Natural killer cell (primary cell): ENCODE measurements around the gene PHF14. TPM values are rescaled to one million over a fixed set of nuclear protein-coding genes. Genes with fewer than 3 reads are reported as not detected.

Source experiments
- ATAC-seq, 3 donors: fragments of 150-1000 bp in 2 of 3; fragments of 200-7000 bp in 1 of 3; cut with Tn5 transposase; 1 replicate in 1 of 3; 2 replicates in 2 of 3; pipeline ENCODE4 v1.10.0; 2021; ENCODE audit warnings: mild to moderate bottlenecking in 2 of 3, moderate library complexity in 2 of 3
- DNase-seq, 2 donors: peaks; one replicate each; pipeline versions ENCODE4 v3.0.0 to v3.0.0-alpha.2; 2013 to 2021; ENCODE audit warnings: mixed read lengths in 1 of 2
- H3K27ac ChIP-seq: one replicate; pipeline ENCODE4 v1.5.1; 2013; ENCODE audit warnings: mild to moderate bottlenecking, low read length
- H3K27me3 ChIP-seq: one replicate; pipeline ENCODE4 v1.6.1; 2013; ENCODE audit warnings: low read length; ENCODE audit not compliant: control insufficient read depth, insufficient read depth
- H3K36me3 ChIP-seq: one replicate; pipeline ENCODE4 v1.6.1; 2013; ENCODE audit warnings: low read length; ENCODE audit not compliant: control insufficient read depth, insufficient read depth
- H3K4me1 ChIP-seq: one replicate; pipeline ENCODE4 v1.6.1; 2013; ENCODE audit warnings: low read length; ENCODE audit not compliant: control insufficient read depth, insufficient read depth
- H3K4me3 ChIP-seq: one replicate; pipeline ENCODE4 v1.5.1; 2013; ENCODE audit warnings: low read length
- H3K9me3 ChIP-seq: one replicate; pipeline ENCODE4 v1.6.1; 2013; ENCODE audit warnings: low read length; ENCODE audit not compliant: control insufficient read depth, insufficient read depth
- H3K27ac Mint-ChIP-seq, 2 donors: one replicate each; pipeline ENCODE4 v1.8.0; 2022; ENCODE audit warnings: mild to moderate bottlenecking in 2 of 2, mixed read lengths in 2 of 2, moderate library complexity in 1 of 2
- H3K27me3 Mint-ChIP-seq, 2 donors: one replicate each; pipeline ENCODE4 v1.8.0; 2022; ENCODE audit warnings: low read depth in 2 of 2, mixed read lengths in 2 of 2
- H3K36me3 Mint-ChIP-seq: one replicate; pipeline ENCODE4 v1.8.0; 2022; ENCODE audit warnings: mixed read lengths
- H3K4me1 Mint-ChIP-seq, 2 donors: one replicate each; pipeline ENCODE4 v1.8.0; 2022; ENCODE audit warnings: mixed read lengths in 2 of 2
- H3K4me3 Mint-ChIP-seq: one replicate; pipeline ENCODE4 v1.8.0; 2022; ENCODE audit warnings: mild to moderate bottlenecking, moderate library complexity, mixed read lengths
- H3K9me3 Mint-ChIP-seq, 2 donors: one replicate each; pipeline ENCODE4 v1.8.0; 2022; ENCODE audit warnings: mixed read lengths in 2 of 2
- WGBS: methylation state at CpG from one replicate; pipeline ENCODE4 v1.1.7; 2013; ENCODE audit warnings: missing lambda C conversion rate; ENCODE audit not compliant: insufficient coverage; 5-methylcytosine and 5-hydroxymethylcytosine counted together
- intact Hi-C: fragments of 100-400 bp; cut with micrococcal nuclease; formaldehyde crosslinking; loops from one replicate; pipeline ENCODE4 v1.14.2; 2022
- total RNA-seq, 4 donors: library from RNA; stranded (reverse); fragments of 120-200 nt in 1 of 4; gene quantifications; one replicate each; pipeline versions ENCODE4 v1.2.3 to v1.2.4, GENCODE V29; 2013 to 2022
- TF ChIP-seq, protein P1 (sequence below): fragments of 200-600 bp; IDR thresholded peaks from one replicate; pipeline ENCODE4 v1.8.0; 2022; ENCODE audit warnings: antibody characterized with exemption

The PHF14 gene
- total RNA-seq, 3 donors from 2014 or later (not counting 1 experiment from before 2014, with no cell fraction given) = 23.6 to 30.8 (median 27.7) TPM

DNA sequence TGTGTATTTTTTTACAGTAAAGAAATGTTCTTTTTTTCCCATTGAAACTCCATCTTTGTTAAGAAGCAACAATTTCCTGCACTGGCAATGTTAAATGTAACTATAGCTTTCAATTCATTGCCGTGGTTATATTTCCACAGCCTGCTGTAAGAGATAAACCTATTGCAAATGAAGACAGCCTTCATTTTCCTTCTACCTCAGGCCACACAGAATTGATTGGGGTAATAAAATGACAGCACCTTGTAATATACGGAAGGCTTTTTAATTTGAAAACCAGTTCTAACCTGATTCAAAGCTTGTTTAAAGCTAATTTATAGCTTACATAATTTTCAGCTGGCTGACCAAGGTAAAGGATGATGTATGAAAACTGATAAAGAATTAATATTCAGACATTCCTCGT is 161.9 kb downstream of the PHF14 start:
- ATAC-seq = no peak
- Histone ChIP-seq H3K27me3 (no peaks in the 10 kb centered on the region), H3K4me1 (no peaks in the 10 kb centered on the region), H3K4me3 (no peak overlapping the region), H3K9me3 (no peaks in the 10 kb centered on the region), H3K36me3 (peaks cover 5% of the 10 kb centered on the region), H3K27ac (no peak overlapping the region)
- Mint-ChIP-seq H3K4me1 (peaks cover 4% of the 10 kb centered on the region in 2 donors), H3K36me3 (no peaks in the 10 kb centered on the region), H3K27ac (no peak overlapping the region), H3K4me3 (no peak overlapping the region), H3K9me3 (no peaks in the 10 kb centered on the region), H3K27me3 (no peaks in the 10 kb centered on the region)
- TF ChIP-seq, protein P1, sequence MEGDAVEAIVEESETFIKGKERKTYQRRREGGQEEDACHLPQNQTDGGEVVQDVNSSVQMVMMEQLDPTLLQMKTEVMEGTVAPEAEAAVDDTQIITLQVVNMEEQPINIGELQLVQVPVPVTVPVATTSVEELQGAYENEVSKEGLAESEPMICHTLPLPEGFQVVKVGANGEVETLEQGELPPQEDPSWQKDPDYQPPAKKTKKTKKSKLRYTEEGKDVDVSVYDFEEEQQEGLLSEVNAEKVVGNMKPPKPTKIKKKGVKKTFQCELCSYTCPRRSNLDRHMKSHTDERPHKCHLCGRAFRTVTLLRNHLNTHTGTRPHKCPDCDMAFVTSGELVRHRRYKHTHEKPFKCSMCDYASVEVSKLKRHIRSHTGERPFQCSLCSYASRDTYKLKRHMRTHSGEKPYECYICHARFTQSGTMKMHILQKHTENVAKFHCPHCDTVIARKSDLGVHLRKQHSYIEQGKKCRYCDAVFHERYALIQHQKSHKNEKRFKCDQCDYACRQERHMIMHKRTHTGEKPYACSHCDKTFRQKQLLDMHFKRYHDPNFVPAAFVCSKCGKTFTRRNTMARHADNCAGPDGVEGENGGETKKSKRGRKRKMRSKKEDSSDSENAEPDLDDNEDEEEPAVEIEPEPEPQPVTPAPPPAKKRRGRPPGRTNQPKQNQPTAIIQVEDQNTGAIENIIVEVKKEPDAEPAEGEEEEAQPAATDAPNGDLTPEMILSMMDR = no peak
- 100% methylated on average over 1 of the region's 3 CpGs for WGBS
- DNase-seq = no peak
- intact Hi-C loops = no loop called here

DNA sequence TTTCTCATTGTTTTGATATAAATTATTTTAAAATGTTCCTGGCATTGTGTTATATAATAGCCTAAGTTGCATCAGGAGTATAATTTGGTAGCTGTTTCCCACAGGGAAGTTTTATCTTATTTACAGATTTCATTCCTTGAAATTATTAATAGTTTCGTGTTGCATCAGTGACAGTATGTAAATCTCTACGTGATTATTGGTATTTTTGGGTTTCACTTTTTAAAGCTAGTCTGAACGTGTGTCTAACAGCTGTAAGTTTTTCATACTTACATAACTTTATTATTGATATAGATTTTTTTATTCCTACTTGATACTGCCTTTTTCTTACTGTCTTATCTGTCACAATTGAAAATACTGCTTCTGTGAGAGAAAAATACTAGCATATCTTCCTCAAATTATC is 167.9 kb downstream of the PHF14 start:
- DNase-seq = no peak
- TF ChIP-seq, protein P1 = no peak
- H3K27me3 Mint-ChIP-seq = no peaks in the 10 kb centered on the region
- Histone ChIP-seq H3K4me1 (no peaks in the 10 kb centered on the region), H3K9me3 (no peaks in the 10 kb centered on the region), H3K36me3 (no peaks in the 10 kb centered on the region), H3K27ac (no peak overlapping the region), H3K27me3 (no peaks in the 10 kb centered on the region), H3K4me3 (no peak overlapping the region)
- H3K36me3 Mint-ChIP-seq = no peaks in the 10 kb centered on the region
- WGBS = no CpG with 5 or more reads among the region's 3 CpGs
- H3K9me3 Mint-ChIP-seq = no peaks in the 10 kb centered on the region
- intact Hi-C loops = no loop called here
- ATAC-seq = no peak
- H3K4me3 Mint-ChIP-seq = no peak overlapping the region
- no peak overlapping the region for H3K27ac Mint-ChIP-seq
- H3K4me1 Mint-ChIP-seq = no peaks in the 10 kb centered on the region

DNA sequence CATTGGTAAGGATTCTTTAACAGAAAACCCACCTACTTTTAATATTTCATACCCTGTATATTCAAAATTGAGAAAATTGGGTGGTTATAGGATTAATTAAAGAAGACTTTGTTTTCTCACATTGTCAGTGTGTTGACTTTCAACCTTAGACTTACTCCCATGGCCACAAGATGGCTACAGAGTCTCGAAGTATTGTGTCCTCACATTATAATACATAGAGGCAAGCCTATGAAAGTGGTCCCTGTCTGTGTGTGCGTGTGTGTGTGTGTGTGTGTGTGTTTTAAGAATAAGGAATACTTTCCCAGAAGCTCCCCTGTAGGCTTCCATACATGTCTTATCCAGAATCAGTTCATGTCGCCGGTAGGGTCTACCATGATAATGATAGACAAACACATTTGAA is 180.0 kb downstream of the PHF14 start:
- no peaks in the 10 kb centered on the region for H3K9me3 Mint-ChIP-seq
- H3K27me3 Mint-ChIP-seq = no peaks in the 10 kb centered on the region
- 20% methylated on average over 1 of the region's 4 CpGs for WGBS
- H3K36me3 Mint-ChIP-seq = no peaks in the 10 kb centered on the region
- H3K9me3 ChIP-seq = no peaks in the 10 kb centered on the region
- H3K4me1 Mint-ChIP-seq = no peaks in the 10 kb centered on the region
- intact Hi-C loops = no loop called here
- no peak overlapping the region for H3K27ac ChIP-seq
- H3K4me3 Mint-ChIP-seq = no peak overlapping the region
- no peak overlapping the region for H3K4me3 ChIP-seq
- H3K27ac Mint-ChIP-seq = no peak overlapping the region
- no peaks in the 10 kb centered on the region for H3K27me3 ChIP-seq
- DNase-seq = no peak
- no peak for ATAC-seq
- H3K36me3 ChIP-seq = no peaks in the 10 kb centered on the region
- TF ChIP-seq, protein P1 = no peak
- no peaks in the 10 kb centered on the region for H3K4me1 ChIP-seq

DNA sequence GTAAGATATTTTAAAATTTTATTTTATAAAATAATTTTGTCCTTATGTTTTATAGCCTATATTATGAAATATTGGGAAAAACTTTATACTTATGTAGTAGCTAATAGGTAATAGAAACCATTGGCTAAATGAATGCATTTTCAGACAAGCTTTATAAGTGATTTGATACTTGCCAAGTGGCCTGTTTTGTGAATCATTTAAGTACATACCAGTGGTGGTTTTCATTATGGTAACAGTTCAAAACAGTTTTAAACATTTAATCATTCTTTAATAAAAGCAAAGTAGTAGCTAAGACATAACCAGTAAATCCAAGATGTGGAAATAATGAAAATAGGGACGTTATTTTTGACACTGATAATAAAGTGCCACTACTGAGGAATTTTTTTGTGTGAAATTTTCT is 182.2 kb downstream of the PHF14 start:
- TF ChIP-seq, protein P1 = no peak
- no peak for ATAC-seq
- H3K9me3 Mint-ChIP-seq = no peaks in the 10 kb centered on the region

More for the DNA sequence above, 182.2 kb downstream of the PHF14 start:
- intact Hi-C loops = no loop called here
- H3K4me3 ChIP-seq = no peak overlapping the region
- no peak overlapping the region for H3K27ac ChIP-seq
- no peaks in the 10 kb centered on the region for H3K36me3 Mint-ChIP-seq
- no peaks in the 10 kb centered on the region for H3K27me3 ChIP-seq
- DNase-seq = no peak
- no peak overlapping the region for H3K27ac Mint-ChIP-seq
- no peaks in the 10 kb centered on the region for H3K27me3 Mint-ChIP-seq
- H3K9me3 ChIP-seq = no peaks in the 10 kb centered on the region
- H3K4me1 ChIP-seq = no peaks in the 10 kb centered on the region
- no peaks in the 10 kb centered on the region for H3K36me3 ChIP-seq
- H3K4me3 Mint-ChIP-seq = no peak overlapping the region
- no peaks in the 10 kb centered on the region for H3K4me1 Mint-ChIP-seq
- WGBS = no CpG with 5 or more reads among the region's 1 CpG
